KMS-11 (cell line): ENCODE data around the gene ACSL5.
"Not testable (repeated sequence)": the region's sequence is repeated elsewhere in the genome, so short reads cannot be mapped to it uniquely, and the experiment has no call there.

Source experiments
- H2AFZ ChIP-seq: fragments of 200-600 bp; sonication (generic); 2 replicates; pipeline ENCODE4 v1.6.1; 2016; ENCODE audit warnings: antibody characterized with exemption, mixed run types, low read depth
- H3K27ac ChIP-seq: fragments of 200-600 bp; sonication (generic); 2 replicates; pipeline ENCODE4 v1.6.1; 2016; ENCODE audit warnings: mild to moderate bottlenecking, mixed run types
- H3K27me3 ChIP-seq: fragments of 200-600 bp; sonication (generic); 2 replicates; pipeline ENCODE4 v1.6.1; 2017; ENCODE audit warnings: mild to moderate bottlenecking, low read depth, mixed run types, moderate library complexity; ENCODE audit not compliant: insufficient read depth
- H3K36me3 ChIP-seq: fragments of 200-600 bp; sonication (generic); 2 replicates; pipeline ENCODE4 v1.6.1; 2017; ENCODE audit warnings: mild to moderate bottlenecking, mixed run types; ENCODE audit not compliant: insufficient read depth
- H3K4me1 ChIP-seq: fragments of 200-600 bp; sonication (generic); 2 replicates; pipeline ENCODE4 v1.6.1; 2016; ENCODE audit warnings: mild to moderate bottlenecking, low read depth, mixed run types; ENCODE audit not compliant: poor library complexity, severe bottlenecking
- H3K4me2 ChIP-seq: fragments of 200-600 bp; sonication (generic); 2 replicates; pipeline ENCODE4 v1.7.0; 2016; ENCODE audit warnings: mild to moderate bottlenecking, mixed run types
- H3K4me3 ChIP-seq: fragments of 200-600 bp; sonication (generic); IDR thresholded peaks from 2 replicates; pipeline ENCODE4 v1.6.1; 2017; ENCODE audit warnings: low read depth, low read length, mixed read lengths; ENCODE audit not compliant: insufficient read depth
- H3K79me2 ChIP-seq: fragments of 200-600 bp; sonication (generic); 2 replicates; pipeline ENCODE4 v1.6.1; 2016; ENCODE audit warnings: low read depth, mixed run types; ENCODE audit not compliant: insufficient read depth
- H3K9ac ChIP-seq: fragments of 200-600 bp; sonication (generic); 2 replicates; pipeline ENCODE4 v1.6.1; 2016; ENCODE audit warnings: mild to moderate bottlenecking, mixed run types
- H4K20me1 ChIP-seq: fragments of 200-600 bp; sonication (generic); 2 replicates; pipeline ENCODE4 v1.6.1; 2016; ENCODE audit warnings: mild to moderate bottlenecking, mixed run types; ENCODE audit not compliant: insufficient read depth
- CTCF ChIP-seq: fragments of 200-600 bp; sonication (generic); conservative IDR thresholded peaks from 2 replicates; pipeline ENCODE4 v1.6.1; 2017; ENCODE audit warnings: low read depth, mild to moderate bottlenecking, antibody characterized with exemption, low read length, moderate library complexity, mixed read lengths

ACSL5 gene

GRCh38 chr10:112461029-112461887, 87.3 kb downstream of the ACSL5 start:
- TF ChIP-seq CTCF = no peak
- H3K79me2 ChIP-seq = no peaks in the 10 kb centered on the region; the same call in 1 of the 2 replicates
- H3K27me3 ChIP-seq = no peaks in the 10 kb centered on the region
- no peak overlapping the region for H3K9ac ChIP-seq
- H3K4me3 ChIP-seq = no peak overlapping the region
- H3K4me1 ChIP-seq = peaks cover 9% of the 10 kb centered on the region
- H3K4me2 ChIP-seq = no peak overlapping the region; the same call in 1 of the 2 replicates
- H4K20me1 ChIP-seq = no peaks in the 10 kb centered on the region
- H2AFZ ChIP-seq = no peak overlapping the region
- H3K36me3 ChIP-seq = peaks cover 9% of the 10 kb centered on the region; the same call in 1 of the 2 replicates
- no peak overlapping the region for H3K27ac ChIP-seq

DNA sequence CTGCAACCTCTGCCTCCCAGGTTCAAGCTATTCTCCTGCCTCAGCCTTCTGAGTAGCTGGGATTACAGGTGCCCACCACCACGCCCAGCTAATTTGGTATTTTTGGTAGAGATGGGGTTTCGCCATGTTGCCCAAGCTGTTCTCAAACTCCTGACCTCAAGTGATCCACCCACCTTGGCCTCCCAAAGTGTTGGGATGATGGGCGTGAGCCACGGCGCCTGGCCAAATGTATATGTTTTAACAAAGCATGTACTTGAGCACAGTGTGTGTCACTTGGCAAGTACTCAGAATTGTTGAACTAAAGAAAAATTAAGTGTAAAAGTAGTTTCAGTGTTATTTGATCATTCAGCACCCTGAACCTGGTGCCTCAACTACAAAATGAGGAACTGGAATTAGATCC, 90.2 kb downstream of the ACSL5 start:
- H3K9ac ChIP-seq, H3K36me3 ChIP-seq, H4K20me1 ChIP-seq, H3K27me3 ChIP-seq, H3K79me2 ChIP-seq, H3K27ac ChIP-seq, H3K4me1 ChIP-seq, H3K4me3 ChIP-seq, H2AFZ ChIP-seq, H3K4me2 ChIP-seq: not testable (repeated sequence)

- H3K36me3 ChIP-seq = peaks cover 9% of the 10 kb centered on the region; the same call in 1 of the 2 replicates
- TF ChIP-seq CTCF = no peak
- H3K4me2 ChIP-seq = no peak overlapping the region
Observed at GRCh38 chr10:112465299-112465883, 91.5 kb downstream of the ACSL5 start.

GRCh38 chr10:112466802-112467201, 92.9 kb downstream of the ACSL5 start:
- Histone ChIP-seq H3K79me2 (no peaks in the 10 kb centered on the region), H3K4me1 (no peaks in the 10 kb centered on the region), H4K20me1 (no peaks in the 10 kb centered on the region), H3K4me3 (no peak overlapping the region), H3K27me3 (no peaks in the 10 kb centered on the region), H3K4me2 (no peak overlapping the region), H3K27ac (no peak overlapping the region), H2AFZ (no peak overlapping the region), H3K9ac (no peak overlapping the region), H3K36me3 (peaks cover 9% of the 10 kb centered on the region; the same call in 1 of the 2 replicates)
- TF ChIP-seq CTCF = no peak

More at GRCh38 chr10:112465299-112465883, 91.5 kb downstream of the ACSL5 start:
- no peaks in the 10 kb centered on the region for H4K20me1 ChIP-seq
- no peaks in the 10 kb centered on the region for H3K27me3 ChIP-seq
- H3K79me2 ChIP-seq = no peaks in the 10 kb centered on the region
- no peak overlapping the region for H3K4me3 ChIP-seq
- no peak overlapping the region for H3K27ac ChIP-seq
- H2AFZ ChIP-seq = no peak overlapping the region
- H3K9ac ChIP-seq = no peak overlapping the region
- peaks cover 3% of the 10 kb centered on the region for H3K4me1 ChIP-seq
